Right atrium auricular region (tissue), 2 donors: ENCODE data around the gene GRIP1. TPM values are rescaled to one million over a fixed set of nuclear protein-coding genes. Genes with fewer than 3 reads are reported as not detected.

Experiments used
- DNase-seq: peaks from one replicate; pipeline ENCODE4 v3.0.0-alpha.2; 2019; ENCODE audit warnings: low spot score
- H3K27ac ChIP-seq, 2 donors: fragments of 200-600 bp; sonication (generic); 1 replicate in 1 of 2; 2 replicates in 1 of 2; pipeline ENCODE4 v1.5.1; 2016 to 2019
- H3K27me3 ChIP-seq, 2 donors: fragments of 200-600 bp; sonication (generic); one replicate each; pipeline versions ENCODE4 v1.5.1 to v1.6.0; 2017 to 2019
- H3K36me3 ChIP-seq: fragments of 200-600 bp; sonication (generic); one replicate; pipeline ENCODE4 v1.5.1; 2016
- H3K4me1 ChIP-seq, 2 donors: fragments of 200-600 bp; sonication (generic); one replicate each; pipeline versions ENCODE4 v1.5.1 to v1.6.0; 2017 to 2019
- H3K4me3 ChIP-seq, 2 donors: fragments of 200-600 bp; sonication (generic); 1 replicate in 1 of 2; 2 replicates in 1 of 2; pipeline ENCODE4 v1.5.1; 2017 to 2019; ENCODE audit warnings: mild to moderate bottlenecking in 1 of 2, moderate library complexity in 1 of 2
- H3K9me3 ChIP-seq, 2 donors: fragments of 200-600 bp; sonication (generic); one replicate each; pipeline ENCODE4 v1.5.1; 2019
- total RNA-seq, 2 donors: library from RNA; depleted of rRNA; stranded (reverse); fragments of >200 nt; gene quantifications; one replicate each; pipeline ENCODE4 v1.1.0, GENCODE V29; 2016
- TF ChIP-seq, protein P1 (sequence below), 2 donors: fragments of 200-600 bp; sonication (generic); IDR thresholded peaks; one replicate each; pipeline ENCODE4 v1.5.1; 2019; ENCODE audit warnings: antibody characterized with exemption in 2 of 2

Gene GRIP1
- total RNA-seq, 2 donors from 2014 or later, result 5.3 to 12.6 TPM

DNA sequence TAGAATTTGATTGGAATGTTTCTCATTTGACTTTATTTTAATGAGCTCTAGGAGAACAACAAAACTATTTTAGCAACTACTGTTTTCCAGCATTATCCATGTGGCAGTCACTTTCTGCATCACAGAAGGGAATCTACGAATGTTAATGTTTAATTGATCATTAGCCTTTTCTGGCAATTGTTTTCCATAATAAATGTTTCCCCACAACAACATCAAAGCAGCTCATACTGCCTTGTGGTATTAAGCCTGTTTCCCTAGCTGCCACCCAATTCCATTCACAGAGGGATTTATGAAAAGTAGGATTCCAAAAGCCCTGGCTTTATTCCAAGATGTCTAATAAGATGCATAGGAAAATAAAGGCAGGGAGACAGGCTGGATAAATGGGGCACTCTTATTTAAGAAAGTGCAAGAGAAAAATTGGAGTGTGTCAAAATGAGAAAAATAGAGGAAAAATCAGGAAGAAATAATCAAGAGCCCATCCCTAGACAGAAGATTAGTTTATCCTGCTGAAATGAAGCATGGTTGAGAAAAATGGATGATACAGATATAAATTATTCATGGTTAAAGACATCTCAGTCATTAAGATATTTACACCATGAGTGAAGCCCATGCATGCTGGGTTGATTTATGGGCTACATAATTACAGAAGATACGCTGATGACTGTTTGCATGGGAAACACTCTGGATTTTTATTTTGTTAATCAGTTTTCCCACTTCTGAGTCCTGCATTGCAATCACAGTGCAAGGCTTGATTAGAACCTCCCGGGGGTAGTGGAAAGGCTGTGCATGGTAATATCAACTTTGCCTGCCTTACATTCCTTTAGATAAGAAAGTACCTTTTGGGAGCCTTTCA is 196.3 kb downstream of the GRIP1 start:
- TF ChIP-seq, protein P1, sequence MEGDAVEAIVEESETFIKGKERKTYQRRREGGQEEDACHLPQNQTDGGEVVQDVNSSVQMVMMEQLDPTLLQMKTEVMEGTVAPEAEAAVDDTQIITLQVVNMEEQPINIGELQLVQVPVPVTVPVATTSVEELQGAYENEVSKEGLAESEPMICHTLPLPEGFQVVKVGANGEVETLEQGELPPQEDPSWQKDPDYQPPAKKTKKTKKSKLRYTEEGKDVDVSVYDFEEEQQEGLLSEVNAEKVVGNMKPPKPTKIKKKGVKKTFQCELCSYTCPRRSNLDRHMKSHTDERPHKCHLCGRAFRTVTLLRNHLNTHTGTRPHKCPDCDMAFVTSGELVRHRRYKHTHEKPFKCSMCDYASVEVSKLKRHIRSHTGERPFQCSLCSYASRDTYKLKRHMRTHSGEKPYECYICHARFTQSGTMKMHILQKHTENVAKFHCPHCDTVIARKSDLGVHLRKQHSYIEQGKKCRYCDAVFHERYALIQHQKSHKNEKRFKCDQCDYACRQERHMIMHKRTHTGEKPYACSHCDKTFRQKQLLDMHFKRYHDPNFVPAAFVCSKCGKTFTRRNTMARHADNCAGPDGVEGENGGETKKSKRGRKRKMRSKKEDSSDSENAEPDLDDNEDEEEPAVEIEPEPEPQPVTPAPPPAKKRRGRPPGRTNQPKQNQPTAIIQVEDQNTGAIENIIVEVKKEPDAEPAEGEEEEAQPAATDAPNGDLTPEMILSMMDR (IDR thresholded peaks at IDR 0.05), result no peak
- no peak for DNase-seq
- Histone ChIP-seq H3K4me3 (no peak overlapping the region), H3K9me3 (no peaks in the 10 kb centered on the region), H3K27me3 (no peaks in the 10 kb centered on the region), H3K27ac (no peak overlapping the region), H3K4me1 (no peaks in the 10 kb centered on the region), H3K36me3 (no peaks in the 10 kb centered on the region)

GRCh38 chr12:66467932-66468331 is 210.9 kb downstream of the GRIP1 start:
- Histone ChIP-seq H3K27me3 (no peaks in the 10 kb centered on the region), H3K27ac (no peak overlapping the region), H3K9me3 (no peaks in the 10 kb centered on the region), H3K4me1 (no peaks in the 10 kb centered on the region), H3K36me3 (no peaks in the 10 kb centered on the region), H3K4me3 (no peak overlapping the region)
- TF ChIP-seq, protein P1 (IDR thresholded peaks at IDR 0.05), result no peak
- no peak for DNase-seq

- TF ChIP-seq, protein P1 (IDR thresholded peaks at IDR 0.05), result no peak
Measured at GRCh38 chr12:66461331-66461730, 217.5 kb downstream of the GRIP1 start.

DNA sequence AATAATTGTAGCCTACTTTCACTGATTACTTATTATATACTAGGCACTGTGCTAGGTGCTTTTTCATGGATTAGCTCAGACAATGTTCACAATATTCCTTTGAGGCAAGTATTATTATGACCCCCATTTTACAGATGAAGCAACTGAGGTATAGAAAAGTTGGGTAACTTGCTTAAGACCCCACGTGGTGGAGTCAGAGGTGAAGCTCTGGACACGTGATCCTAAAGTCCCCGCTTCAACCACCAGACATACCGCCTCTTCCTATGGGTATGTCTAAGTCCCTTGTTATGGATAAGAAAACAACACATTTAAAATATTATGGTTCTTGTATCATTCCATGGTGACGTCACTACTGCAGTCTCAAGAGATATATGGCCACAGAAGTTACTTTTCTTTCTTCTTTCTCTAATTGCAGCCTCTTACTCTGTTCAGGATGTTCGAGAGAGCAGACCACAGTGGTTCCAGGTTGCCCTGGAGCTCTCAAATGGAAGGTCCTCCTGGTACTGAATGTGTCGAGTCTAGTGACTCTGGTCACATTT is 218.9 kb downstream of the GRIP1 start:
- Histone ChIP-seq H3K4me1 (no peaks in the 10 kb centered on the region), H3K4me3 (no peak overlapping the region), H3K27me3 (no peaks in the 10 kb centered on the region), H3K27ac (no peak overlapping the region), H3K9me3 (no peaks in the 10 kb centered on the region), H3K36me3 (no peaks in the 10 kb centered on the region)
- no peak for DNase-seq
- TF ChIP-seq, protein P1 (IDR thresholded peaks at IDR 0.05), result no peak

More at GRCh38 chr12:66461331-66461730, 217.5 kb downstream of the GRIP1 start:
- DNase-seq, result no peak
- Histone ChIP-seq H3K27ac (no peak overlapping the region), H3K4me3 (no peak overlapping the region), H3K36me3 (no peaks in the 10 kb centered on the region), H3K4me1 (no peaks in the 10 kb centered on the region), H3K9me3 (no peaks in the 10 kb centered on the region), H3K27me3 (no peaks in the 10 kb centered on the region)

- no peaks in the 10 kb centered on the region for H3K36me3 ChIP-seq
- TF ChIP-seq, protein P1 (IDR thresholded peaks at IDR 0.05), result no peak
- DNase-seq, result no peak
- no peak overlapping the region for H3K27ac ChIP-seq
- H3K4me3 ChIP-seq, result no peak overlapping the region
- H3K27me3 ChIP-seq, result no peaks in the 10 kb centered on the region
- H3K4me1 ChIP-seq, result no peaks in the 10 kb centered on the region
- no peaks in the 10 kb centered on the region for H3K9me3 ChIP-seq
Measured at GRCh38 chr12:66456612-66457011, 222.3 kb downstream of the GRIP1 start.
